GM06990 (cell line): ENCODE results near the gene NAIF1.

ENCODE experiments used
- DNase-seq: peaks from one replicate; pipeline ENCODE4 v3.0.0-alpha.2; 2011; ENCODE audit not compliant: insufficient read length; ENCODE audit errors: extremely low read depth
- H3K27me3 ChIP-seq: replicated peaks from 2 replicates; pipeline ENCODE4 v1.6.0; 2011; ENCODE audit warnings: low read length; ENCODE audit not compliant: control insufficient read depth, insufficient read depth
- H3K36me3 ChIP-seq: 2 replicates; pipeline ENCODE4 v1.5.1; 2011; ENCODE audit warnings: low read length; ENCODE audit not compliant: control insufficient read depth, insufficient read depth
- H3K4me3 ChIP-seq: replicated peaks from 2 replicates; pipeline ENCODE4 v1.5.1; 2011; ENCODE audit warnings: low read depth, mild to moderate bottlenecking, control low read depth, low read length
- CTCF ChIP-seq: IDR thresholded peaks from 2 replicates; pipeline ENCODE4 v1.5.1; 2011; ENCODE audit warnings: low read length, control low read depth, mild to moderate bottlenecking, inconsistent platforms; ENCODE audit not compliant: insufficient read depth, poor library complexity, severe bottlenecking

The NAIF1 gene

GRCh38 chr9:128062279-128062678 lies 4.8 kb downstream of the NAIF1 start:
- H3K27me3 ChIP-seq, result no peaks in the 10 kb centered on the region
- TF ChIP-seq CTCF, result no peak
- H3K36me3 ChIP-seq, result peaks cover 3% of the 10 kb centered on the region
- no peak overlapping the region for H3K4me3 ChIP-seq
- DNase-seq, result no peak

DNA sequence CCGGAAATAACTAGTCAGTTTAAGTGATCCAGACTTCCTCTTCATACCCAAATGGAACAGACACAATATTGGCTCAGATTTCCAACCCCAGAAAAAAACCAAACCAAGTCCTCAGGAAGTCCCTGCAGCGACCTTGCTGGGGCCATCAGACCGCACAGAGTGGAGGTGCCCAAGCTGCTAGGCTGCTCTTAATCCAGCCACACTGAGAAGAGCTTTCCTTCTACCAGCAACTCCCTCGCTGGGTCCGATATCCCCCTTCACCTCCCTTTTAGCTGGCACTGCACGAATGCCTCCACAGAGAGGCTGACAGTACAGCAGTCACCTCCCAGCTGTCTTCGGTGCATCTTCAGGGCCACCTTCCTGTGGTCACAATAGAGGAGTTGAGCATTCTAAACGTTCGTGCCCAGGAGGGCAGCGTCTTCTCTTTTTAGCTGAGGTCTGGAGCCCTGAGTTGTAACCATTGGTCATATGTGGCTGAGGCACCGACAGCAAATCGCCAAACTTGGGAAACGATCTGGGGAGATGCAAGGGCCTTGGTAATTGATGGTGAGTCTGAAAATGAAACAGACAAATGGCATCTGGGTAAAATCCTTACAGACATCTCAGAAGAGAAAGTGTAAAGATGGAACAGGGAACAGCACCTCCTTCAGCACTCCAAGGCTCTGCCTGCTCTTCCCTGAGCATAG lies 5.7 kb downstream of the NAIF1 start:
- TF ChIP-seq CTCF, result no peak
- no peak for DNase-seq

DNA sequence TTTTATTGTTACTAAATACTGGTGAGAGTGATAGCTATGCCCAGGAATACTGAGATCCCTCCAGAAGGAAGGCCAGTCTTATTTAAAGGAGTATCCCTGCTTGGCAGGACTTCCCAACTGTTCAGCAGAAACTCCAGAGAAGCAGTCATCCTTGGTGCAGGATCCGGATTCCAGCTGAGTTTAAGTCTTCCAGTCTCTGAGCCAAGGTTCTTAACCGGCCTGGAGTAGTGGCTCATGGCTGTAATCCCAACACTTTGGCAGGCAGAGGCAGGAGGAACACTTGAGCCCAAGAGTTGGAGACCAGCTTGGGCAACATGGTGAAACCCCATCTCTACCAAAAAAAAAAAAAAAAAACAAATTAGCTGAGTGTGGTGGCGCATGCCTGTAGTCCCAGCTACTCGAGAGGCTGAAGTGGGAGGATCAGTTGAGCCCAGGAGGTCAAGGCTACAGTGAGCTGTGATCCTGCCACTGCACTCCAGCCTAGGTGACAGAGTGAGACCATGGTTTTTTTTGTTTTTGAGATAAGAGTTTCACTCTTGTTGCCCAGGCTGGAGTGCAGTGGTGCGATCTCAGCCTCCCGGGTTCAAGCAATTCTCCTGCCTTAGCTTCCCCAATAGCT lies 7.6 kb downstream of the NAIF1 start:
- DNase-seq, result no peak
- peaks cover 3% of the 10 kb centered on the region for H3K36me3 ChIP-seq
- TF ChIP-seq CTCF, result no peak

More for the DNA sequence above, 5.7 kb downstream of the NAIF1 start:
- no peak overlapping the region for H3K4me3 ChIP-seq
- H3K36me3 ChIP-seq, result peaks cover 3% of the 10 kb centered on the region
- H3K27me3 ChIP-seq, result no peaks in the 10 kb centered on the region

GRCh38 chr9:128057724-128058409 lies 9.3 kb downstream of the NAIF1 start:
- Histone ChIP-seq H3K36me3 (no peaks in the 10 kb centered on the region), H3K27me3 (no peaks in the 10 kb centered on the region; the same call in 1 of the 2 replicates), H3K4me3 (no peak overlapping the region)
- TF ChIP-seq CTCF, result no peak
- DNase-seq, result no peak

More for the DNA sequence above, 7.6 kb downstream of the NAIF1 start:
- no peak overlapping the region for H3K4me3 ChIP-seq
- H3K27me3 ChIP-seq, result no peaks in the 10 kb centered on the region; the same call in 1 of the 2 replicates

GRCh38 chr9:128056887-128057723 lies 10.0 kb downstream of the NAIF1 start:
- Histone ChIP-seq H3K27me3 (no peaks in the 10 kb centered on the region; the same call in 1 of the 2 replicates), H3K36me3 (no peaks in the 10 kb centered on the region), H3K4me3 (no peak overlapping the region)
- DNase-seq, result no peak
- no peak for TF ChIP-seq CTCF
